GM12891 (cell line): ENCODE measurements around the gene BTG4.

Experiments
- PAX5 ChIP-seq: IDR thresholded peaks from 2 replicates; pipeline ENCODE4 v1.6.1; 2011; ENCODE audit warnings: low read length, moderate library complexity, mild to moderate bottlenecking; ENCODE audit not compliant: insufficient read depth, severe bottlenecking
- POLR2A ChIP-seq: IDR thresholded peaks from 2 replicates; pipeline ENCODE4 v1.6.1; 2011; ENCODE audit warnings: low read depth, low read length, control low read depth
- POLR2AphosphoS5 ChIP-seq: IDR thresholded peaks from 2 replicates; pipeline ENCODE4 v1.6.1; 2011; ENCODE audit warnings: low read depth, low read length, control low read depth
- SPI1 ChIP-seq: IDR thresholded peaks from 2 replicates; pipeline ENCODE4 v1.6.1; 2011; ENCODE audit warnings: low read depth, low read length, control low read depth
- TAF1 ChIP-seq: IDR thresholded peaks from 2 replicates; pipeline ENCODE4 v1.6.1; 2011; ENCODE audit warnings: low read depth, low read length, control low read depth

DNA sequence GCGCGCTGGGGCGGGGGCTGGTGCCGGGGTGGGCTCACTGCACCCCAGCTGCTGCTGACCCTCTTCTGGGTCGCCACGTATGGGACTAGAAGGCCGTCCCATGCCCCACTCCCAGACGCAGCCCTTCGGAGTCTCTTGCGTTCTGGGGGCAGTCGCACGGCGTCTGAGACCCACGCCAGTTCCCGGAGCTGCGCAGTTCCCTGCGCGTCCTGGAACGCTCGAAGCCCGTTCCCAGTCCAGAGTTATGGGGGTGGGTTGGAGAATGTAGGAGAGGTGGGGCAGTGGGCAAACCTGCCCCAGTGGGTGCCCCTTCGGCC is 28.7 kb upstream of the BTG4 start:
- TF ChIP-seq POLR2A (no peak), PAX5 (no peak), POLR2AphosphoS5 (no peak), TAF1 (no peak), SPI1 (no peak)
